Measurements from ENCODE around the gene BABAM2. TPM values are rescaled to one million over a fixed set of nuclear protein-coding genes. Genes with fewer than 3 reads are reported as not detected.

Gene BABAM2
- total and polyA plus RNA-seq, 7 donors = 34.2 to 74.5 (median 52.3) TPM

- H3K9me3 ChIP-seq = no peaks in the 10 kb centered on the region
- intact Hi-C loops (cut with DNase I) = no loop called here
- no peaks in the 10 kb centered on the region for H3K27me3 ChIP-seq (ENCODE audit: insufficient read depth in 3 of 3, low read length in 2 of 3)
- TF ChIP-seq, protein P1, sequence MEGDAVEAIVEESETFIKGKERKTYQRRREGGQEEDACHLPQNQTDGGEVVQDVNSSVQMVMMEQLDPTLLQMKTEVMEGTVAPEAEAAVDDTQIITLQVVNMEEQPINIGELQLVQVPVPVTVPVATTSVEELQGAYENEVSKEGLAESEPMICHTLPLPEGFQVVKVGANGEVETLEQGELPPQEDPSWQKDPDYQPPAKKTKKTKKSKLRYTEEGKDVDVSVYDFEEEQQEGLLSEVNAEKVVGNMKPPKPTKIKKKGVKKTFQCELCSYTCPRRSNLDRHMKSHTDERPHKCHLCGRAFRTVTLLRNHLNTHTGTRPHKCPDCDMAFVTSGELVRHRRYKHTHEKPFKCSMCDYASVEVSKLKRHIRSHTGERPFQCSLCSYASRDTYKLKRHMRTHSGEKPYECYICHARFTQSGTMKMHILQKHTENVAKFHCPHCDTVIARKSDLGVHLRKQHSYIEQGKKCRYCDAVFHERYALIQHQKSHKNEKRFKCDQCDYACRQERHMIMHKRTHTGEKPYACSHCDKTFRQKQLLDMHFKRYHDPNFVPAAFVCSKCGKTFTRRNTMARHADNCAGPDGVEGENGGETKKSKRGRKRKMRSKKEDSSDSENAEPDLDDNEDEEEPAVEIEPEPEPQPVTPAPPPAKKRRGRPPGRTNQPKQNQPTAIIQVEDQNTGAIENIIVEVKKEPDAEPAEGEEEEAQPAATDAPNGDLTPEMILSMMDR (IDR thresholded peaks at IDR 0.05) = no peak
- DNase-seq (no peak), ATAC-seq (no peak)
- no peak overlapping the region for H3K4me3 ChIP-seq
- H3K27ac ChIP-seq = peak overlapping the region; percentile 73
- peaks cover 30% of the 10 kb centered on the region for H3K4me1 ChIP-seq
- H3K36me3 ChIP-seq (ENCODE audit: insufficient read depth in 1 of 2, low read depth in 1 of 2) = no peaks in the 10 kb centered on the region
- 67 to 82% (median 71%) methylated on average over 6 of the region's 6 CpGs for WGBS, 3 donors
Measured at GRCh38 chr2:28320009-28320365, 429.5 kb downstream of the BABAM2 start.

DNA sequence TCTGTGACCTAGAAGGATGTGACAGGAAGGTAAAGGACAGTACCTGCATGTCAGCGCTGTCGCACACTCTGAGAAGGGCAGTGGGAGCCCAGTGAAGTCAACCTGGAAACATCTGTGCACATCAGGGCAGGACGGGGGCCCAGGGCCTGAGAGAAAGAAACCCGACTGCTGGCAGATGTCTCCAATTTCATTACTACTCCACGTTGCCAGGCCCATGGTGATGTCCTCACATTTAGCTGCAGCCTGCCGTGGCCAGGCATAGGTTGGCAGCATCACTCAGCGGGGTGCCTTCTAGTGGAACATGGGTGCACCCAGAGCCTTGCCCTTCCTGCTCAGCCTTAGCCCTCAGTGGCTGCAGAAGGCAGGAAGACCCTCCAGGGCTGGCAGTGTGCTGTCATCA, 429.8 kb downstream of the BABAM2 start:
- peak; percentile 27 to 70 (median 51) for ATAC-seq
- intact Hi-C loops (cut with DNase I) = no loop called here
- Histone ChIP-seq H3K4me3 (no peak overlapping the region), H3K36me3 (ENCODE audit: insufficient read depth in 1 of 2, low read depth in 1 of 2) (no peaks in the 10 kb centered on the region), H3K27me3 (ENCODE audit: insufficient read depth in 3 of 3, low read length in 2 of 3) (no peaks in the 10 kb centered on the region), H3K9me3 (no peaks in the 10 kb centered on the region), H3K27ac (peak overlapping the region; percentile 73), H3K4me1 (peaks cover 30% of the 10 kb centered on the region)
- 52 to 69% (median 59%) methylated on average over 7 of the region's 7 CpGs for WGBS, 3 donors
- TF ChIP-seq, protein P1 (IDR thresholded peaks at IDR 0.05) = no peak
- peak in 1 of 2 donors; percentile 63 for DNase-seq

- TF ChIP-seq, protein P1 (IDR thresholded peaks at IDR 0.05) = no peak
- peaks cover 30% of the 10 kb centered on the region for H3K4me1 ChIP-seq
- no peak for ATAC-seq
- 76 to 88% (median 86%) methylated on average over 4 of the region's 4 CpGs for WGBS, 3 donors
- H3K4me3 ChIP-seq = no peak overlapping the region
- DNase-seq = no peak
- no peaks in the 10 kb centered on the region for H3K9me3 ChIP-seq
- no peaks in the 10 kb centered on the region for H3K36me3 ChIP-seq (ENCODE audit: insufficient read depth in 1 of 2, low read depth in 1 of 2)
- H3K27me3 ChIP-seq (ENCODE audit: insufficient read depth in 3 of 3, low read length in 2 of 3) = no peaks in the 10 kb centered on the region
- intact Hi-C loops (cut with DNase I) = no loop called here
- no peak overlapping the region for H3K27ac ChIP-seq
Measured at GRCh38 chr2:28321426-28321825, 430.9 kb downstream of the BABAM2 start.

DNA sequence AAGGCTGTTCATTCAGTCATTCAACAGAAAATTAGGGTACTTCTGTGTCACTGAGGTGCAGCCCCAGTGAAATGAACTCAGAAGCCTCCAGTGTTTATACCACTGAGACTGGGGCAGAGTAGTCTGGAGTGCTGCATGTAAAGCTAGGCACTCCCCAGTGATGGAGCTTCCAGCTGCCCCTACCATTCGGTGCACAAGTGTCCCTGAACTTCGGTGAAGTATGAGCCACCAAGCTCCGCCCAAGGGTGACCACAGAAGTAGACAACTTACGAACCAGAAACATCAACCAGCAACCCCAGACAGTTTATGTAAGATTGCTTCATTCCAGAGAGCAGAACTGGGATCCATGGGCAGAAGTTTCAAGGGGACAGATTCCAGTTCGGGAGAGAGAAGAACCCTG, 431.5 kb downstream of the BABAM2 start:
- TF ChIP-seq, protein P1 (IDR thresholded peaks at IDR 0.05) = no peak
- DNase-seq = peak in 1 of 2 donors; percentile 39
- Histone ChIP-seq H3K27me3 (ENCODE audit: insufficient read depth in 3 of 3, low read length in 2 of 3) (no peaks in the 10 kb centered on the region), H3K4me3 (no peak overlapping the region), H3K27ac (no peak overlapping the region), H3K4me1 (peaks cover 30% of the 10 kb centered on the region), H3K9me3 (no peaks in the 10 kb centered on the region), H3K36me3 (ENCODE audit: insufficient read depth in 1 of 2, low read depth in 1 of 2) (no peaks in the 10 kb centered on the region)
- intact Hi-C loops (cut with DNase I) = no loop called here
- 89 to 96% (median 92%) methylated on average over 5 of the region's 5 CpGs for WGBS, 3 donors
- ATAC-seq = no peak

DNA sequence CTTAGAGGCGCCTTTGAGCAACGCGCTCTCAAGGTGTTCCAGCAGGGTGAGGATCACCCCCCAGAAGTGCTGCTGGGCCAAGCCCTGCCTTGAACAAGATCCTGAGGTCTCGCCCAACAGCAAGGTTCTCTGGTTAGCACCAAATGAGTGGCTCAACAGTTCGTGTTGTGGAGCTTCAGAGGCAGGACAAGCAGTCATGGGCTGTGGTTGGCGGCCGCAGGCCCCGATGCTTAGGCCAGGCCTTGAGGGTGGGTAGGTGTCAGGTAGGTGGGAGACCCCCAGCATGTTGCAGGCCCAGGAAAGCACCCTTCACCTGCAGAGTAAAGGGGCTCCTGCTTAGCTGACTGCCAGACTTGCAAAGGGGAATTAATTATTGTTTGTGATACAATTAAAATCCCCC, 431.9 kb downstream of the BABAM2 start:
- H3K9me3 ChIP-seq = no peaks in the 10 kb centered on the region
- 98 to 99% (median 98%) methylated on average over 8 of the region's 8 CpGs for WGBS, 3 donors
- no peak overlapping the region for H3K4me3 ChIP-seq
- H3K27me3 ChIP-seq (ENCODE audit: insufficient read depth in 3 of 3, low read length in 2 of 3) = no peaks in the 10 kb centered on the region
- TF ChIP-seq, protein P1 (IDR thresholded peaks at IDR 0.05) = no peak
- intact Hi-C loops (cut with DNase I) = no loop called here
- H3K4me1 ChIP-seq = peaks cover 30% of the 10 kb centered on the region
- no peak overlapping the region for H3K27ac ChIP-seq
- no peaks in the 10 kb centered on the region for H3K36me3 ChIP-seq (ENCODE audit: insufficient read depth in 1 of 2, low read depth in 1 of 2)
- DNase-seq = peak in 1 of 2 donors; percentile 23
- ATAC-seq = no peak
